Kidney capillary endothelial cell (primary cell): ENCODE data around the gene GPT2.
"Not testable (repeated sequence)": the region's sequence is repeated elsewhere in the genome, so short reads cannot be mapped to it uniquely, and the experiment has no call there.

Experiments
- DNase-seq: peaks from one replicate; pipeline ENCODE4 v3.0.0-alpha.2; 2018; ENCODE audit warnings: low spot score

The GPT2 gene

GRCh38 chr16:46866286-46866685 lies 17.9 kb upstream of the GPT2 start:
- no peak for DNase-seq

GRCh38 chr16:46867486-46867885 lies 16.7 kb upstream of the GPT2 start:
- DNase-seq, result not testable (repeated sequence)

- not testable (repeated sequence) for DNase-seq
Observed at GRCh38 chr16:46868891-46869290, 15.3 kb upstream of the GPT2 start.

GRCh38 chr16:46871597-46871996 lies 12.6 kb upstream of the GPT2 start:
- no peak for DNase-seq

- no peak for DNase-seq
Observed at GRCh38 chr16:46873201-46873600, 11.0 kb upstream of the GPT2 start.

GRCh38 chr16:46875243-46875642 lies 8.9 kb upstream of the GPT2 start:
- no peak for DNase-seq

- no peak for DNase-seq
Observed at GRCh38 chr16:46882304-46882939, 1.7 kb upstream of the GPT2 start.

GRCh38 chr16:46882940-46883307 lies 1.2 kb upstream of the GPT2 start:
- no peak for DNase-seq

GRCh38 chr16:46883353-46883689 lies 841 bp upstream of the GPT2 start:
- no peak for DNase-seq

- no peak for DNase-seq
Observed at GRCh38 chr16:46884513-46885293, 541 bp downstream of the GPT2 start.

- DNase-seq, result no peak
Observed at GRCh38 chr16:46885960-46886763, 2.0 kb downstream of the GPT2 start.

GRCh38 chr16:46886764-46887523 lies 2.8 kb downstream of the GPT2 start:
- no peak for DNase-seq

GRCh38 chr16:46887524-46887854 lies 3.3 kb downstream of the GPT2 start:
- DNase-seq, result no peak

- DNase-seq, result no peak
Observed at GRCh38 chr16:46889245-46889941, 5.2 kb downstream of the GPT2 start.

- DNase-seq, result no peak
Observed at GRCh38 chr16:46889942-46890300, 5.8 kb downstream of the GPT2 start.

GRCh38 chr16:46891910-46892309 lies 7.7 kb downstream of the GPT2 start:
- DNase-seq, result no peak

GRCh38 chr16:46894036-46894672 lies 10.0 kb downstream of the GPT2 start:
- DNase-seq, result no peak

- DNase-seq, result no peak
Observed at GRCh38 chr16:46895399-46896313, 11.5 kb downstream of the GPT2 start.

- no peak for DNase-seq
Observed at GRCh38 chr16:46896314-46896968, 12.3 kb downstream of the GPT2 start.

- DNase-seq, result no peak
Observed at GRCh38 chr16:46897471-46897870, 13.3 kb downstream of the GPT2 start.
